Measurements from ENCODE around the gene ATP5ME. TPM values are rescaled to one million over a fixed set of nuclear protein-coding genes. Genes with fewer than 3 reads are reported as not detected.

The ATP5ME gene
- total RNA-seq, 4 donors from 2014 or later, result 123 to 273 (median 193) TPM

GRCh38 chr4:624705-625590 is 49.1 kb downstream of the ATP5ME start, which contains the start of gene PDE6B:
Gene PDE6B (plus strand): TSS chr4:625573. CDS start chr4:625627, 54 bp downstream.
- no peak for TF ChIP-seq CTCF (IDR thresholded peaks at IDR 0.05; ENCODE audit: low read depth)

GRCh38 chr4:623914-624566 is 50.0 kb downstream of the ATP5ME start:
- no peak for TF ChIP-seq CTCF (IDR thresholded peaks at IDR 0.05; ENCODE audit: low read depth)

GRCh38 chr4:622996-623913 is 50.8 kb downstream of the ATP5ME start:
- TF ChIP-seq CTCF (IDR thresholded peaks at IDR 0.05; ENCODE audit: low read depth), result no peak

Other genes starting within 250 kb of the ATP5ME start
- 10 to 100 TPM; 20.1 to 41.1 (median 28.2) TPM for gene ZNF721, start 175.1 kb downstream of the ATP5ME start, total RNA-seq
- gene PIGG, start 175.1 kb downstream of the ATP5ME start, total RNA-seq, result 10 to 100 TPM; 47.3 to 69.1 (median 48.9) TPM
- gene TMEM271, start 98.0 kb downstream of the ATP5ME start, total RNA-seq, result not detected
- 1 to 10 TPM in 3 of 4 donors, not detected in 1; 2.0 to 5.9 (median 3.8) TPM for gene PDE6B, start 48.7 kb downstream of the ATP5ME start, total RNA-seq
- 10 to 100 TPM; 16.0 to 37.7 (median 20.1) TPM for gene MYL5, start 266 bp upstream of the ATP5ME start, total RNA-seq
- gene SLC49A3, start 14.9 kb upstream of the ATP5ME start, total RNA-seq, result 10 to 100 TPM in 3 of 4 donors, 1 to 10 TPM in 1; 7.8 to 20.1 (median 14.4) TPM
- 10 to 100 TPM; 36.7 to 72.2 (median 55.0) TPM for gene PCGF3, start 31.6 kb upstream of the ATP5ME start, total RNA-seq
- 1 to 10 TPM in 1 of 4 donors, under 1 TPM in 3; 0.34 to 3.8 (median 0.74) TPM for gene CPLX1, start 151.9 kb upstream of the ATP5ME start, total RNA-seq

All from subcutaneous adipose tissue (tissue), 4 donors.